Stimulated activated CD4-positive, alpha-beta T cell treated with anti-CD3 and anti-CD28 coated beads, Interleukin-4, amount 100 ng/mL, for 48 hours (primary cell): ENCODE results near the gene MREG.
A peak's percentile ranks its signal among the peaks of the same experiment; 100 is the strongest.
"Not testable (repeated sequence)": the region's sequence is repeated elsewhere in the genome, so short reads cannot be mapped to it uniquely, and the experiment has no call there.

Experiments
- DNase-seq, 2 donors: peaks; one replicate each; pipeline ENCODE4 v3.0.0-alpha.2; 2020; ENCODE audit warnings: low read depth in 2 of 2

The MREG gene

GRCh38 chr2:215988556-215989207 lies 24.7 kb downstream of the MREG start:
- not testable (repeated sequence) for DNase-seq

- DNase-seq: no peak
These were observed 28.1 kb downstream of the MREG start for GRCh38 chr2:215985257-215985656.

- DNase-seq: no peak
These were observed 28.7 kb downstream of the MREG start for GRCh38 chr2:215984661-215985060.

GRCh38 chr2:215983581-215984351 lies 29.6 kb downstream of the MREG start:
- DNase-seq: no peak

GRCh38 chr2:215982465-215982875 lies 30.9 kb downstream of the MREG start:
- DNase-seq: peak in 1 of 2 donors; percentile 43

GRCh38 chr2:215981115-215981514 lies 32.2 kb downstream of the MREG start:
- no peak for DNase-seq

GRCh38 chr2:215979620-215980019 lies 33.7 kb downstream of the MREG start:
- DNase-seq: no peak

- no peak for DNase-seq
These were observed 38.5 kb downstream of the MREG start for GRCh38 chr2:215974700-215975429.

GRCh38 chr2:215973954-215974699 lies 39.2 kb downstream of the MREG start:
- no peak for DNase-seq

- no peak for DNase-seq
These were observed 40.1 kb downstream of the MREG start for GRCh38 chr2:215973145-215973792.

GRCh38 chr2:215971671-215972070 lies 41.7 kb downstream of the MREG start:
- no peak for DNase-seq

GRCh38 chr2:215970894-215971293 lies 42.5 kb downstream of the MREG start:
- not testable (repeated sequence) for DNase-seq

GRCh38 chr2:215970425-215970824 lies 42.9 kb downstream of the MREG start:
- DNase-seq: peak; percentile 12 to 17

GRCh38 chr2:215969131-215969841 lies 44.1 kb downstream of the MREG start:
- DNase-seq: no peak

- no peak for DNase-seq
These were observed 44.9 kb downstream of the MREG start for GRCh38 chr2:215968499-215968898.

- no peak for DNase-seq
These were observed 45.6 kb downstream of the MREG start for GRCh38 chr2:215967590-215968378.

GRCh38 chr2:215966951-215967350 lies 46.4 kb downstream of the MREG start:
- DNase-seq: no peak

- DNase-seq: no peak
These were observed 47.1 kb downstream of the MREG start for GRCh38 chr2:215966274-215966673.

GRCh38 chr2:215965532-215966165 lies 47.7 kb downstream of the MREG start:
- no peak for DNase-seq
